Dendritic cell treated with granulocyte-macrophage colony-stimulating factor and Interleukin-4, amounts not matched to agents 40 ng/mL and 50 ng/mL, for 4 days (primary cell): ENCODE results near the gene PDIA3.
"Not testable (repeated sequence)": the region's sequence is repeated elsewhere in the genome, so short reads cannot be mapped to it uniquely, and the experiment has no call there.

Source experiments
- H3K27ac Mint-ChIP-seq: one replicate; pipeline ENCODE4 v1.8.0; 2022; ENCODE audit warnings: mild to moderate bottlenecking, mixed read lengths
- H3K27me3 Mint-ChIP-seq: one replicate; pipeline ENCODE4 v1.8.0; 2022; ENCODE audit warnings: mild to moderate bottlenecking, mixed read lengths
- H3K36me3 Mint-ChIP-seq: one replicate; pipeline ENCODE4 v1.8.0; 2022; ENCODE audit warnings: low read depth, mixed read lengths
- H3K4me1 Mint-ChIP-seq: one replicate; pipeline ENCODE4 v1.8.0; 2022; ENCODE audit warnings: low read depth, mixed read lengths
- H3K4me3 Mint-ChIP-seq: one replicate; pipeline ENCODE4 v1.8.0; 2022; ENCODE audit warnings: mild to moderate bottlenecking, moderate library complexity, mixed read lengths
- H3K9me3 Mint-ChIP-seq: one replicate; pipeline ENCODE4 v1.8.0; 2022; ENCODE audit warnings: mixed read lengths
- intact Hi-C: fragments of 100-400 bp; cut with micrococcal nuclease; formaldehyde crosslinking; loops from one replicate; pipeline ENCODE4 v1.15.0; 2022

Gene PDIA3

DNA sequence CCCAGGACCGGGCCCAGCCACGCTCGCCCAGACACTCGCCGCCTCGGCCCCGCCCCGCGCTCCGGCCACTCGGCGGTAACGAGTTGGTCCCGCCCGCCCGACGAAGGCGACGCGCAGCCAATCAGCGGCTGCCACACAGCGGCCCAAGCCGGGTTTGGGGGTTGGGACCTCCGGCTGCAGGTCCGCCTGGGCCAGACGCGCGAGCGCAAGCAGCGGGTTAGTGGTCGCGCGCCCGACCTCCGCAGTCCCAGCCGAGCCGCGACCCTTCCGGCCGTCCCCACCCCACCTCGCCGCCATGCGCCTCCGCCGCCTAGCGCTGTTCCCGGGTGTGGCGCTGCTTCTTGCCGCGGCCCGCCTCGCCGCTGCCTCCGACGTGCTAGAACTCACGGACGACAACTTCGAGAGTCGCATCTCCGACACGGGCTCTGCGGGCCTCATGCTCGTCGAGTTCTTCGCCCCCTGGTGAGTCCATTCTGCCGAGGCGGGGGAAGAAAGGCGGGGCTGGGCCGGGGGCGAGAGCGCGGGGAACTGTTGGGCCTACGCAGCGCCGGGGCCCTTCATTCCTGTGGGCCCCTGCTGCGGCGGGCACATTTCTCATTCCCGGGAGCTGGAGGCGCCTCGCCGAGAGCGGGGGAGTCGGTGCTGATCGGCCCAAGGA is at the start of gene PDIA3:
TSS of gene PDIA3 (plus strand) at position 194 of the 658 bp plus-strand sequence. CDS start at position 296, 102 bp downstream.
- intact Hi-C loops, H3K9me3 Mint-ChIP-seq, H3K27me3 Mint-ChIP-seq: not testable (repeated sequence)
- Mint-ChIP-seq H3K27ac (peak within 1 kb of the TSS; percentile 99), H3K36me3 (peaks cover 45% of the 10 kb centered on the region), H3K4me3 (peak within 1 kb of the TSS; percentile 89), H3K4me1 (peaks cover 31% of the 10 kb centered on the region)

DNA sequence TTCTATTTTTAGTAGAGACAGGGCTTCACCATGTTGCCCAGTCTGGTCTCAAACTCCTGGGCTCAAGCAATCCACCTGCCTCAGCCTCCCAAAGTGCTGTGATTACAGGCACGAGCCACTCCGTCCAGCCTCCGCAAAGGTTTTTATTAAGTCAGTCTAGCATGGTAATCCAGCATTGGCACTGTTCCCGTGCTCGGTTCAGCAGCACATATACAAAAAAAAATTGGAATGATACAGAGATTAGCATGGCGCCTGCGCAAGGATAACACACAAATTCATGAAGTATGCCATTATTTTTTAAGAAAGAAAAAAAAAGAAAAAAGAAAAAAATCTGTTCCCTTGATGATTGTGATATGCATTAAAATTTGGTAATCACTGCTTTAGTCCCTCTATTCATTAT is 44.1 kb upstream of the PDIA3 start:
- intact Hi-C loops, result no loop called here
- H3K4me1 Mint-ChIP-seq, result no peaks in the 10 kb centered on the region
- no peaks in the 10 kb centered on the region for H3K36me3 Mint-ChIP-seq
- H3K27ac Mint-ChIP-seq, result no peak overlapping the region
- no peak overlapping the region for H3K4me3 Mint-ChIP-seq
- H3K9me3 Mint-ChIP-seq, result no peaks in the 10 kb centered on the region
- peaks cover 27% of the 10 kb centered on the region for H3K27me3 Mint-ChIP-seq

DNA sequence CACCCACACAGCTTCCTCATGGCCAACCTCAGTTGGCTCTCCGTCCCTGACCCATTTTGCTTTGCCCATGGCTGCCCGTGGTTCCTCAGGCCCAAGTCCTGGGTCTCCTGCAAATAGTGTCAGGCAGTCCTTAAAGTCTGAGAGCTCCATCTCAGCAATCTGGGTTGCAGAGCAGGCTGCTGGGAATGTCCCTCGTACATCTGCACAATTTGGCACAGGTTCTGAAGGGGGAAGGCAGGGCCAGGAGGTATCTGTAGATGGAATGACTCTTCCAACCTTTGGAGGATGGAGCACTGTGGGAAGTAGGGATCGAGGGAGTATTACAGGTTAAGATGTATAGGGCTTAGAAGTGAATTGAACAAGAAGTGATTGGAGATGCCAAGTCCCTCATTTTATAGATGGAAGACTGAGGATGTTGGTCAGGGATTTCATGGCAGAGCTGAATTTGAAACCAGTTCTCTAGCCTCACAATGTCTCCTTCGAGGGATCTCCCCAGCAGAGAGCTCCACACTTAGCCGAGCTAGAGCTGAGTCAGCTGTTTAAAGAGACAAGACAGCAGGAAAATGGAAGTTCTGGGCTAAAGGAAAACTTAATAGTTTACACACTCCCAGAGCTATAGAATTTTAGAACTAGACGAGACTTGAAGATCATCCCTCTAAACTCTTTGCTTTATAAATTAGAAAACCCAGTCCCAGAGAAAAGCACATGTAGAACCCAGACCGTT is 43.4 kb upstream of the PDIA3 start:
- intact Hi-C loops, result no loop called here
- Mint-ChIP-seq H3K4me3 (no peak overlapping the region), H3K36me3 (no peaks in the 10 kb centered on the region), H3K9me3 (no peaks in the 10 kb centered on the region), H3K27me3 (peaks cover 22% of the 10 kb centered on the region), H3K4me1 (no peaks in the 10 kb centered on the region), H3K27ac (no peak overlapping the region)

DNA sequence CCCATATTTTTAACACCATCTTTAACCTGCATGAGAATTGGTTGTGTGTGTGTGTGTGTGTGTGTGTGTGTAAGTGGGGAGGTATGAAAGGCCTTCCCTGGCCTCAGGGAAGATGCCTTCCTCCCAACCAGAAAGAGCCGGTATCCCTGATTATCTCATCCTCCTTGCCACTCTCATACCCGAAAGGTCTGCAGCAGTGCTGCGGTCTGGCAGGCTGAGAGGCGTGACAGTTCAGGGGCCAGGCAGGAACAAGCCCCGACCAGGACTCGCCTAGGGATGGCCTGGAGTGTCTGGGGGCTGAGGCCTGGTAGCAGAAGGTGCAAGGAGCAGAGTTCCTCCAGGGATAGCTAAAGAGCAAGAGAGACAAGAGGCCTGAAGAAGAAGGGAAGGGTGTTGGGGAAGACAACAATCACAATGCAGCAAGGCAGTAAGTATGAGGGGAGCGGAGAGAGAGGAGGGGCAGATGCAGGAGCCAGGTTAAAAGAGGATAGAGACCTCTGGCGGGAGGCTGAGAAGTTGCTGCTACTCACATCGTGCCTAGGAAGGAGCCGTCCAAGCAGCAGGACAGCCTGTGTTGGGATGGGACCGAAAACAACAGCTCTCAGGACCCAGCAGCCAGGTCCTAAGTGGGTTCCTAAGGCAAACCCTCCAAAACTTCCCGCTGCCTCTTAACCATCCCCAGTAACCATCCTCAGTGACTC is 35.7 kb upstream of the PDIA3 start:
- H3K27me3 Mint-ChIP-seq, H3K36me3 Mint-ChIP-seq, H3K9me3 Mint-ChIP-seq, H3K27ac Mint-ChIP-seq, intact Hi-C loops, H3K4me1 Mint-ChIP-seq, H3K4me3 Mint-ChIP-seq: not testable (repeated sequence)

DNA sequence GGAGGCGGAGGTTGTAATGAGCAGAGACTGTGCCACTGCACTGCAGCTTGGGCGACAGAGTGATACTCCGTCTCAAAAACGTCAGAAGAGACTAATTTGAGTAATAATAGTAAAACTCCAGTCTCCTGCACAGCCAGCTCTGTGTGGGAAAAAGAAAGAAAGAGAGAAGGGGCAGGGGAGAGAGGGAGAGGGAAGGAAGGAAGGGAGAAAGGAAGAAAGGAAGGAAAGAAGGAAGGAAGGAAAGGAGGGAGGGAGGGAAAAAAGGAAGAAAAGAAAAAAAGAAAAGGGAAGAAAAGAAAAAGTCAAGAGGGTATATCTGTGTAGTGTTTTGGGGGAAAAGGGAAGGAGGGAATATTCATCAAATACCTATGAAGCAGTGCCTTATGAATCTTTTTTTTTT is 23.1 kb upstream of the PDIA3 start:
- no peaks in the 10 kb centered on the region for H3K4me1 Mint-ChIP-seq

DNA sequence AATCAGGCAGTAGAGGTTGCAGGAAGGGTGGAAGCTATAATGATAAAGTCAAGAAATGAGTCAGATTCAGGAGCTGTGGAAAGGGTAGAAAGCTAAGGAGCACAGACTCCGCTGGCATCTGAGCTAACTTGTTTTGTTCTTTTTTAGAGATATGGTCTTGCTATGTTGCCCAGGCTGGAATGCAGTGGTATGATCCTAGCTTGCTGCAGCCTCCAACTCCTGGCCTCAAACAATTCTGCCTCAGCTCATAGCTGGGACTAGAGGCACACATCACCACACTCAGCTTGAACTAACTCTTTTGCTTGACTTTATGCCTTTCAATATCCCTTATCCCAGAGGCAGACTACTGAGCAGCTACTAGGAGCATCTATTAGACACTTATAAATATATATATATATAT is 19.9 kb upstream of the PDIA3 start:
- H3K36me3 Mint-ChIP-seq, H3K9me3 Mint-ChIP-seq, H3K27me3 Mint-ChIP-seq, intact Hi-C loops, H3K4me3 Mint-ChIP-seq, H3K4me1 Mint-ChIP-seq, H3K27ac Mint-ChIP-seq: not testable (repeated sequence)

More for the DNA sequence above, 23.1 kb upstream of the PDIA3 start:
- Mint-ChIP-seq H3K27me3 (peaks cover 6% of the 10 kb centered on the region), H3K36me3 (no peaks in the 10 kb centered on the region), H3K27ac (no peak overlapping the region), H3K9me3 (no peaks in the 10 kb centered on the region), H3K4me3 (no peak overlapping the region)
- intact Hi-C loops, result no loop called here

DNA sequence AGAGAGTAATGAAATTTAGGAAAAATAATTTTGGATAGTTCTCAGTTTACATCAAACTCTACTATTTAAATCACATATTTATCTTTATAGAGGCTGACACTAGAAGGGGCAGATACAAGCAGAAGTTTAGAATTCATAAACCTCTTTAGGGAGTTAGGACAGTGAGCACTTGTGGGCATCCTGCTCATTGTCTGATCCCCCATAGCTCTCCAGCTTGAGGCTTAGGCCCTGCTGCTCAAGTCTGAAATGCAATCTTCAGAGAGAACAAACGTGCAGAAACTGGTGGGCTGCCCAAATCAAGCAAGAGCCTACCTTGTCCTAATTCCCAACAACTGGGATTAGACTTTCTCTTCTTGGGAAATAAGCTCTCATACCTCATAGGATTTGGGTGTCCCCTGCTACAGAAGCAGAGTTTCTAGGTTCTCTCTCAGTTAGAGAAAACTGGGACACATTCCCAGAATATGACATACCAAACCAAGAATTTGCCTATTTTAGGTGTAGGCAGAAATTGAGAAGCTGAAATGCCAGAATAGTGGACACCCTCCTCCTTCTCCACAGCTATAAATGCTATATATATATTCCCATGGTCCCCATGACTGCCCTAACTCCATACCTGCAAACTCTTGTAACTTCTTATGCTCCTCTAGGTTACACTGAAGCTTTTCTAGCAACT is 18.0 kb upstream of the PDIA3 start:
- H3K4me3 Mint-ChIP-seq, H3K36me3 Mint-ChIP-seq, H3K27me3 Mint-ChIP-seq, H3K9me3 Mint-ChIP-seq, H3K4me1 Mint-ChIP-seq, H3K27ac Mint-ChIP-seq, intact Hi-C loops: not testable (repeated sequence)

DNA sequence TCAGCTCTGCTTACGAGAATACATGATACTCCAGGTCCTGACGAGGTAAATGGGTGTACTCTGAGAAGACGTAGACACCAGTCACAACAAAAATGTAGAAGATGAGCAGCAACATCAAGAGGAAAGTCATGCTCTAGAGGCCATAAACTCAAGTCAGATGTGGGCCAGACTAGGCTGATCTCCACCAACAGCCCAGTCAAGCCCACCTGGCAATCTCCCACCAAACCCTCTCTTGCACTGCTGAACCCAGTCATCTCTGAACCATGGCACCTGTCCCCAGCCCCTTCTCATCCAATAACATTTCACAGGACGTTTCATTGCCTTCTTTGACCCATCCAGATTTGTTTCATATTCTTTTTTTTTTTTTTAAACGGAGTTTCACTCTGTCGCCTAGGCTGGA is 10.8 kb upstream of the PDIA3 start:
- Mint-ChIP-seq H3K9me3 (no peaks in the 10 kb centered on the region), H3K4me1 (no peaks in the 10 kb centered on the region), H3K27me3 (peaks cover 7% of the 10 kb centered on the region), H3K36me3 (no peaks in the 10 kb centered on the region), H3K4me3 (no peak overlapping the region), H3K27ac (no peak overlapping the region)
- intact Hi-C loops, result no loop called here

DNA sequence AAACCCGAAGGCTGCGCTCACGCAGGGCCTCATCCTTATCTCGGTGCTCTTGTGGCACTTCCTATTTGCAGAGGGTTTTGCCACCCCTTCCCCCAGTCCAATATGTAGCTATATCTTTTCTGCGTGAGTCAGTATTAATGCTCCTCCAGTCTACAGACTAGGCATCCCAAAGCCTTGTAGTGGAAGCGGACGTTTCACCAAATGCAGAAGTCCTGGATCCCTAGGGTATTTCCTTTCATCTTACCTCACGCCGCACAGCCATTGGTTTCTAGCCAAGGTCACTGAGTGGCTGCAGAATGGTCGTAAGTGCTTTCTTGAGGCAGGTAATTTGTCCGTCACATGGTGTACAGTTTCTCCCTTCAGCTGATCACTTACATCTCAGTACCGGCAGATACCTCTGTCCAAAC is 668 bp downstream of the PDIA3 start:
- intact Hi-C loops, H3K27me3 Mint-ChIP-seq, H3K9me3 Mint-ChIP-seq: not testable (repeated sequence)
- H3K36me3 Mint-ChIP-seq, result peaks cover 51% of the 10 kb centered on the region
- peak overlapping the region; percentile 89 for H3K4me3 Mint-ChIP-seq
- H3K27ac Mint-ChIP-seq, result peak overlapping the region; percentile 99
- peaks cover 35% of the 10 kb centered on the region for H3K4me1 Mint-ChIP-seq

DNA sequence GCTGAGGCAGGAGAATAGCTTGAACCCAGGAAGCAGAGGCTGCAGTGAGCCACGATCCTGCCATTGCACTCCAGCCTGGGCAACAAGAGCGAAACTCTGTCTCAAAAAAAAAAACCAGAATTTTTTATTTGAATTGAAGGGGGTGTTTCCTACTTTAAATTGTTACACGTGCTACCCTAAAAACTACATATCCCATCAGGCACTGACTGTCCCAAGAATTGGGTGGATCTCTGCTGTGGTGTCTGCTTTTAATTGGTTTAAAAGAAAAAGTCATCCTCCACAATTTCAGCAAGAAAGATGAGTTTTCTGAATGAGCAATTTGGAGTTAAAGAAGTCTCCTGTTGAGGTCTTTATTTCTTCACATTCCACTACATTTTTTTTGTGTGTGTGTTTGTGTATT is 2.1 kb downstream of the PDIA3 start:
- intact Hi-C loops, result no loop called here
- Mint-ChIP-seq H3K4me1 (peaks cover 39% of the 10 kb centered on the region), H3K27me3 (no peaks in the 10 kb centered on the region), H3K9me3 (no peaks in the 10 kb centered on the region), H3K4me3 (peak overlapping the region; percentile 89), H3K36me3 (peaks cover 65% of the 10 kb centered on the region), H3K27ac (peak overlapping the region; percentile 99)

DNA sequence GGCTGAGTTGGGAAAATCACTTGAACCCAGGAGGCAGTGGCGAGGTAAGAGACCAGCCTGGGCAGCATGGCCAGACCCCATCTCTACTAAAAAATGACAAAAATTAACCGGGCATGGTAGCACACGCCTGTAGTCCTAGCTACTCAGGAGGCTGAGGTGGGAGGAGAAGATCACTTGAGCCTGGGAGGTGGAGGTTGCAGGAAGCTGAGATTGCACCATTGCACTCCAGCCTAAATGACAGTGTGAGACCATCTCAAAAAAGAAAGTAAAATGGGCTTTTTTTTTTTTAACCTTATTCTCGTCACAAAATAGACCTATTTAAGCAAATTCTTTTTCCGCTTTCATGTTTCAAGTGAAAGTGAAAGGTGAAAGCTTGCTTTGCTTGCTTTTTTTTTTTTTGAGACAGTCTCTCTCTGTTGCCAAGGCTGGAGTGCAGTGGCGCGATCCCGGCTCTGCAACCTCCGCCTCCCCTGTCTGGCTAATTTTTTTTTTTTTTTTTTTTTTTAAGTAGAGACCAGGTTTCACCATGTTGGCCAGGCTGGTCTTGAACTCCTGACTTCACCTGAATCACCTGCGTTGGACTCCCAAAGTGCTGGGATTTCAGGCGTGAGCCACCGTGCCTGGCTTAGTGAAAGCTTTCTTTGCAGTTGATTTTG is 3.6 kb downstream of the PDIA3 start:
- H3K9me3 Mint-ChIP-seq, result no peaks in the 10 kb centered on the region
- intact Hi-C loops, result no loop called here
- H3K27me3 Mint-ChIP-seq, result no peaks in the 10 kb centered on the region
- peaks cover 32% of the 10 kb centered on the region for H3K4me1 Mint-ChIP-seq
- peaks cover 80% of the 10 kb centered on the region for H3K36me3 Mint-ChIP-seq
- H3K4me3 Mint-ChIP-seq, result peak overlapping the region; percentile 51
- H3K27ac Mint-ChIP-seq, result peak overlapping the region; percentile 63

DNA sequence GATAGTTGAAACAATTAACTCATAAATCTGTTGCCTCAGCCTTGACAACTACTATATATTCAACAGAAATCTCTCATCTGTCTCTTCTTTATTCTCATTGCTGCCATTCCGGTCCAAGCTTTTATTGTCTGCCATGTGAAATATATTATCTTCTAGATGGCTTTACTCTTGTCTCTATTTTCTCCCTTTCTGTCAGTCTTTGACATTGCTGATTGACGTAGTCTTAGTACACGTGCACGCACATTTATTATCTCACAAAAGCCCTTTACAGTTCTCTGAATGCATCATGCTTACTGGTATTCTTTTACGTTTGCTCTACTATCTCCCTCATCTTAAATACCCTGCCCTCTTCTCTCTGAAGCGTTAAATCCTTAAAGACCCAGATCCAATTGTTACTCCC is 5.6 kb downstream of the PDIA3 start:
- Mint-ChIP-seq H3K4me1 (peaks cover 27% of the 10 kb centered on the region), H3K4me3 (no peak overlapping the region), H3K36me3 (peaks cover 93% of the 10 kb centered on the region), H3K27me3 (no peaks in the 10 kb centered on the region), H3K9me3 (no peaks in the 10 kb centered on the region), H3K27ac (no peak overlapping the region)
- intact Hi-C loops, result no loop called here

DNA sequence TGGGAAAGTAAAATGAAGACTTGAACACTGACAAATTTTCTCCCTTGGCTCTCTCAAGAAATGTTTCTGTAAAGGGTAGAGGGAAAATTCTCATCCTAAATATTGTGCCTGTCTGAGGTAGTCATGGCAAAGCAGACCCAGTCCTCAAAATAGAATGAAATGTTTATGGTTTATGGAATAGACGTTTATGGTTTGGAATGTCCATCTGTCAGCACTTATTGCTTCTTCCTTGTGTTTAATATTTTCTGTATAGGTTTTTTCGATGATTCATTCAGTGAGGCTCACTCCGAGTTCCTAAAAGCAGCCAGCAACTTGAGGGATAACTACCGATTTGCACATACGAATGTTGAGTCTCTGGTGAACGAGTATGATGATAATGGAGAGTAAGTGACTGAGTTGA is 16.6 kb downstream of the PDIA3 start:
- Mint-ChIP-seq H3K36me3 (peaks cover 100% of the 10 kb centered on the region), H3K4me1 (no peaks in the 10 kb centered on the region), H3K9me3 (no peaks in the 10 kb centered on the region), H3K27me3 (no peaks in the 10 kb centered on the region), H3K4me3 (no peak overlapping the region), H3K27ac (no peak overlapping the region)
- intact Hi-C loops, result no loop called here
